Neural progenitor cell (in vitro differentiated cells): Measurements from ENCODE around the gene DPYSL5.

ENCODE experiments used
- EZH2phosphoT487 ChIP-seq: fragments of 200-600 bp; sonication (generic); IDR thresholded peaks from 2 replicates; pipeline ENCODE4 v1.6.1; 2017; ENCODE audit warnings: antibody characterized with exemption
- TF ChIP-seq, protein P1 (sequence below): fragments of 200-600 bp; sonication (generic); IDR thresholded peaks from 2 replicates; pipeline ENCODE4 v1.5.1; 2017; ENCODE audit warnings: antibody characterized with exemption, mild to moderate bottlenecking

DNA sequence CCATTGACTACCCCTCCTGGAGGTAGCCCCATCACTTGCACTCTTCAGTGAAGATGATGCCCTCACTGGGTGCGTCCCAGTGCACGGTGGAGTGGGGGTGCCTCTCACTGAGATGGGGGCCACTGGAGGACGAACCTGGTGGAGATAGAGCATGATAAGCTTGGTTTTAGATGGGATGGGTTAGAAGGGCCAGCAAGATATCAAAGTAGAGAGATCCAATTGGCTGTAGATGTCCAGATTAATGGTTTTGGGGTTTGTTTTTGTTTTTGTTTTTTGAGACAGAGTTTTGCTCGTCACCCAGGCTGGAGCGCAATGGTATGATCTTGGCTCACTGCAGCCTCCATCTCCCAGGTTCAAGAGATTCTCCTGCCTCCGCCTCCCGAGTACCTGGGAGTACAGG is 28.3 kb downstream of the DPYSL5 start:
- TF ChIP-seq, protein P1, sequence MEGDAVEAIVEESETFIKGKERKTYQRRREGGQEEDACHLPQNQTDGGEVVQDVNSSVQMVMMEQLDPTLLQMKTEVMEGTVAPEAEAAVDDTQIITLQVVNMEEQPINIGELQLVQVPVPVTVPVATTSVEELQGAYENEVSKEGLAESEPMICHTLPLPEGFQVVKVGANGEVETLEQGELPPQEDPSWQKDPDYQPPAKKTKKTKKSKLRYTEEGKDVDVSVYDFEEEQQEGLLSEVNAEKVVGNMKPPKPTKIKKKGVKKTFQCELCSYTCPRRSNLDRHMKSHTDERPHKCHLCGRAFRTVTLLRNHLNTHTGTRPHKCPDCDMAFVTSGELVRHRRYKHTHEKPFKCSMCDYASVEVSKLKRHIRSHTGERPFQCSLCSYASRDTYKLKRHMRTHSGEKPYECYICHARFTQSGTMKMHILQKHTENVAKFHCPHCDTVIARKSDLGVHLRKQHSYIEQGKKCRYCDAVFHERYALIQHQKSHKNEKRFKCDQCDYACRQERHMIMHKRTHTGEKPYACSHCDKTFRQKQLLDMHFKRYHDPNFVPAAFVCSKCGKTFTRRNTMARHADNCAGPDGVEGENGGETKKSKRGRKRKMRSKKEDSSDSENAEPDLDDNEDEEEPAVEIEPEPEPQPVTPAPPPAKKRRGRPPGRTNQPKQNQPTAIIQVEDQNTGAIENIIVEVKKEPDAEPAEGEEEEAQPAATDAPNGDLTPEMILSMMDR: no peak
- no peak for TF ChIP-seq EZH2phosphoT487
